ENCODE data around the gene TAS2R16.
"Not testable (repeated sequence)": the region's sequence is repeated elsewhere in the genome, so short reads cannot be mapped to it uniquely, and the experiment has no call there.

TAS2R16 gene

GRCh38 chr7:122989041-122989440 is 6.5 kb downstream of the TAS2R16 start:
- no peak for ATAC-seq

GRCh38 chr7:122988333-122988732 is 7.2 kb downstream of the TAS2R16 start:
- Mint-ChIP-seq H3K27me3 (no peaks in the 10 kb centered on the region), H3K9me3 (peaks cover 3 to 9% of the 10 kb centered on the region in 2 donors)

More at GRCh38 chr7:122989041-122989440, 6.5 kb downstream of the TAS2R16 start:
- Mint-ChIP-seq H3K4me1 (no peaks in the 10 kb centered on the region), H3K27ac (no peak overlapping the region), H3K9me3 (peaks cover 3 to 16% of the 10 kb centered on the region in 2 donors), H3K27me3 (no peaks in the 10 kb centered on the region), H3K4me3 (no peak overlapping the region)
- DNase-seq: no peak

GRCh38 chr7:122987463-122987862 is 8.0 kb downstream of the TAS2R16 start:
- no peaks in the 10 kb centered on the region for H3K4me1 Mint-ChIP-seq
- ATAC-seq: no peak
- peaks cover under 1 to 3% of the 10 kb centered on the region in 2 donors for H3K9me3 Mint-ChIP-seq
- DNase-seq: no peak
- no peak overlapping the region for H3K27ac Mint-ChIP-seq
- no peak overlapping the region for H3K4me3 Mint-ChIP-seq
- no peaks in the 10 kb centered on the region for H3K27me3 Mint-ChIP-seq

More at GRCh38 chr7:122988333-122988732, 7.2 kb downstream of the TAS2R16 start:
- Mint-ChIP-seq H3K4me1 (no peaks in the 10 kb centered on the region), H3K4me3 (no peak overlapping the region), H3K27ac (no peak overlapping the region)
- no peak for DNase-seq
- no peak for ATAC-seq

- H3K4me1 Mint-ChIP-seq: no peaks in the 10 kb centered on the region
- ATAC-seq (no peak), DNase-seq (no peak)
- no peak overlapping the region for H3K27ac Mint-ChIP-seq
- H3K4me3 Mint-ChIP-seq: no peak overlapping the region
- H3K27me3 Mint-ChIP-seq: no peaks in the 10 kb centered on the region
- H3K9me3 Mint-ChIP-seq: peaks cover 0 to 7% of the 10 kb centered on the region in 2 donors
Observed at GRCh38 chr7:122984021-122984420, 11.5 kb downstream of the TAS2R16 start.

GRCh38 chr7:122983261-122983660 is 12.2 kb downstream of the TAS2R16 start:
- Mint-ChIP-seq H3K4me3 (no peak overlapping the region), H3K27ac (no peak overlapping the region), H3K4me1 (no peaks in the 10 kb centered on the region), H3K9me3 (peaks cover 0 to 13% of the 10 kb centered on the region in 2 donors), H3K27me3 (no peaks in the 10 kb centered on the region)
- DNase-seq (no peak), ATAC-seq (no peak)

GRCh38 chr7:122975341-122975740 is 20.2 kb downstream of the TAS2R16 start:
- ATAC-seq: no peak
- DNase-seq: no peak
- Mint-ChIP-seq H3K4me3 (no peak overlapping the region), H3K4me1 (no peaks in the 10 kb centered on the region), H3K27me3 (no peaks in the 10 kb centered on the region), H3K9me3 (peaks cover 0 to 12% of the 10 kb centered on the region in 2 donors), H3K27ac (no peak overlapping the region)

- H3K9me3 Mint-ChIP-seq: peaks cover 0 to 12% of the 10 kb centered on the region in 2 donors
- no peaks in the 10 kb centered on the region for H3K4me1 Mint-ChIP-seq
- no peak overlapping the region for H3K27ac Mint-ChIP-seq
- no peak overlapping the region for H3K4me3 Mint-ChIP-seq
- DNase-seq: no peak
- no peak for ATAC-seq
- no peaks in the 10 kb centered on the region for H3K27me3 Mint-ChIP-seq
Observed at GRCh38 chr7:122974229-122974628, 21.3 kb downstream of the TAS2R16 start.

DNA sequence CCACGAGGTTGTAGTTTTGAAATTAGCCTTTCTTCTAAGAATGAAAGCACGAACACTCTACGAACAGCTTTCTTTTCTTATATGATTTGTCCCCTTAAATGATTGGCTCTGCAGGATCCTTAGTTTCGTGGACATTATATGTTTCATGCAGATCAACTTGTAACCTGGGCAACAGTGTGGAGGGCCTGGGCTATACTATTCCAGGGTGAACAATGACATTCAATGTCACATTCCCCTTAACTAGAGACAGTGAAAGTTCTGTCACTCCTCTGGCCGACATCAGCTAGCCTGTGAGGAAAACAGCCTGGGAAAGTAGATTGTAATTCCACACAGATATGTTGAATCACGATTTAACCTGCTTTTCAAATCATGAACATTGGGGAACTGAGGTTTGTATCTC is 23.4 kb downstream of the TAS2R16 start:
- Mint-ChIP-seq H3K4me3 (no peak overlapping the region), H3K27me3 (no peaks in the 10 kb centered on the region), H3K4me1 (no peaks in the 10 kb centered on the region), H3K27ac (no peak overlapping the region), H3K9me3 (peaks cover 0 to 5% of the 10 kb centered on the region in 2 donors)
- DNase-seq (no peak), ATAC-seq (no peak)

DNA sequence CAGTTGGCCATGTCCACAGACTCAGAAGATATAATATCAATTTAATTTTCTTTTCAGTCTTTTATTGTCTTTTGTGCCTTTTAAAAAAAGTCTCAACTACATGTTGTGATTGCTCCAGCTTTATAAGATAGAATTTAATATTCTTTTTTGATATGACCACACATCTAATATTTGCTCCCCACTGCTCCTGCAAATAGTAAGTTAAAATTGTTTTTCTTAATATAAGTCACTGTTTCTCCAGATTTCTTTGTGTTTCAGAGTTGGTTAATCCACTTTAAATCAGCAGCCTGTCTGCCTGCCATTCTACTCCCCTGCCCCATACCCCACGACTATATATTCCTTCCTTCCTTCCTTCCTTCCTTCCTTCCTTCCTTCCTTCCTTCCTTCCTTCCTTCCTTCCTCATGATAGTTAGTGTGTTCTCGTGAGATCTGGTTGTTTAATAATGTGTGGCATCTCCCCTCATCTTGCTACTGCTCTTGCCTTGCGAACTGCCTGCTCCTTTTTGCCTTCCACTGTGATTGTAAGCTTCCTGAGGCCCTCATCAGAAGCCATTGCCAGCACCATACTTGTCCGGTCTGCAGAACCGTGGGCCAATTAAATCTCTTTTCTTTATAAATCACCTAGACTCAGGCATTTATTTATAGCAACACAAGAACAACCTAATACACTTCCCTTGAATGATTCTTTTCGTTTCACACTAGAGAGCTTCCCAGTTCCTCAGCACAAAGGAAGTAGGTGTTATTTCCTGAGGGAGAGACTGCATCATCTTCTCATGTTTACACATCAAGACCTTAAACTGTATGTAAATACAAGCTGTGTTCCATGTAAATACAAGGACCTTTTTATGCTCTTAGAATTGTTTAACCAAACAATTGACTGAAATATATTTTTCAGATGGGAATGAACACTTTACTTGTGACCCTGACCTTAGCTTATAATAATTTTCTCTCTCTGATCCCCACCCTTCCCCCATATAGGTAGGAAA is 24.5 kb downstream of the TAS2R16 start:
- no peaks in the 10 kb centered on the region for H3K27me3 Mint-ChIP-seq
- no peak overlapping the region for H3K4me3 Mint-ChIP-seq
- H3K4me1 Mint-ChIP-seq: no peaks in the 10 kb centered on the region
- no peak overlapping the region for H3K27ac Mint-ChIP-seq
- DNase-seq (no peak), ATAC-seq (no peak)
- H3K9me3 Mint-ChIP-seq: peaks cover 0 to 5% of the 10 kb centered on the region in 2 donors

GRCh38 chr7:122968389-122968788 is 27.1 kb downstream of the TAS2R16 start:
- no peaks in the 10 kb centered on the region for H3K27me3 Mint-ChIP-seq
- H3K4me3 Mint-ChIP-seq: no peak overlapping the region
- H3K27ac Mint-ChIP-seq: no peak overlapping the region
- DNase-seq (no peak), ATAC-seq (no peak)
- H3K9me3 Mint-ChIP-seq: no peaks in the 10 kb centered on the region
- H3K4me1 Mint-ChIP-seq: no peaks in the 10 kb centered on the region

GRCh38 chr7:122965306-122965705 is 30.2 kb downstream of the TAS2R16 start:
- no peak overlapping the region for H3K4me3 Mint-ChIP-seq
- no peaks in the 10 kb centered on the region for H3K27me3 Mint-ChIP-seq
- ATAC-seq (no peak), DNase-seq (no peak)
- H3K9me3 Mint-ChIP-seq: no peaks in the 10 kb centered on the region
- H3K4me1 Mint-ChIP-seq: no peaks in the 10 kb centered on the region
- no peak overlapping the region for H3K27ac Mint-ChIP-seq

DNA sequence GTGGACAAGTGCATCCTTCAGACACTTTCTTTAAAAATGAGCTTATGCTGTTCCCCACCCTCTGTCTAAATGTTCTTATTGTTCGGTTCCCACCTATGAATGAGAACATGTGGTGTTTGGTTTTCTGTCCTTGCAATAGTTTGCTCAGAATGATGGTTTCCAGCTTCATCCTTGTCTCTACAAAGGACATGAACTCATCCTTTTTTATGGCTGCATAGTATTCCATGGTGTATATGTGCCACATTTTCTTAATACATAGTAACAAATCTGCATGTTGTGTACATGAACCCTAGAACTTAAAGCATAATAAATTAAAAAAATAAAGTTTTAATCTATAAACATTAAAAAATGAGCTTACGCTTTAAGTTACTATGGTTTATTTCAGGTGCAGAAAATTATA is 41.8 kb downstream of the TAS2R16 start:
- H3K9me3 Mint-ChIP-seq, H3K27ac Mint-ChIP-seq, DNase-seq, ATAC-seq, H3K4me1 Mint-ChIP-seq, H3K27me3 Mint-ChIP-seq, H3K4me3 Mint-ChIP-seq: not testable (repeated sequence)

DNA sequence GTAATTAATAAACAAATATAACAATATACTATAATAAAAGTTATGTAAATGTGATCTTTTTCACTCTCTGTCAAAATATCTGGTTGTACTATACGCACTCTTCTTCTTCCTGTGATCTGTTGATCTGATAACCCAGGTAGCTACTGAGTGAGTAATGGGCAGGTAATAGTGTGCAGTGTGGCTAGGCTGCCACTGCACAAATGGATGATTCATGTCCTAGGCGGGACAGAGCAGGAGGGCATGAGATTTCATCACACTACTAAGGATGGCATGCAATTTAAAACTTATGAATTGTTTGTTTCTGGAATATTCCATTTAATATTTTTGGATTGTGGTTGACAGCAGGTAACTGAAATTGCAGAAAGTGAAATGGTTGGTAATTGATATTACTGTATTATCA is 44.5 kb downstream of the TAS2R16 start:
- Mint-ChIP-seq H3K9me3 (peaks cover 0 to 13% of the 10 kb centered on the region in 2 donors), H3K4me1 (no peaks in the 10 kb centered on the region), H3K27me3 (no peaks in the 10 kb centered on the region), H3K27ac (no peak overlapping the region), H3K4me3 (no peak overlapping the region)
- DNase-seq (no peak), ATAC-seq (no peak)

GRCh38 chr7:122949186-122949585 is 46.3 kb downstream of the TAS2R16 start:
- no peak for ATAC-seq
- Mint-ChIP-seq H3K4me3 (no peak overlapping the region), H3K27me3 (no peaks in the 10 kb centered on the region), H3K27ac (no peak overlapping the region), H3K4me1 (no peaks in the 10 kb centered on the region), H3K9me3 (peaks cover 0 to 7% of the 10 kb centered on the region in 2 donors)
- DNase-seq: no peak

Data from stimulated activated naive CD8-positive, alpha-beta T cell treated with anti-CD3 and anti-CD28 coated beads, Interleukin-15, amount 100 ng/mL, for 72 hours (primary cell).